KBM-7 (cell line): Measurements from ENCODE around the gene TMIE.
A peak's percentile ranks its signal among the peaks of the same experiment; 100 is the strongest.
"Not testable (repeated sequence)": the region's sequence is repeated elsewhere in the genome, so short reads cannot be mapped to it uniquely, and the experiment has no call there.

Experiments used
- DNase-seq: peaks from one replicate; pipeline ENCODE4 v3.0.0-alpha.2; 2015
- in situ Hi-C: fragments of 300-500 bp; cut with MboI; formaldehyde crosslinking; loops from 2 replicates; pipeline ENCODE4 v1.14.3; 2020; ENCODE audit warnings: low sequenced_read_pairs, low pct_unique_long_range_greater_than_20kb, mixed read lengths

TMIE gene

DNA sequence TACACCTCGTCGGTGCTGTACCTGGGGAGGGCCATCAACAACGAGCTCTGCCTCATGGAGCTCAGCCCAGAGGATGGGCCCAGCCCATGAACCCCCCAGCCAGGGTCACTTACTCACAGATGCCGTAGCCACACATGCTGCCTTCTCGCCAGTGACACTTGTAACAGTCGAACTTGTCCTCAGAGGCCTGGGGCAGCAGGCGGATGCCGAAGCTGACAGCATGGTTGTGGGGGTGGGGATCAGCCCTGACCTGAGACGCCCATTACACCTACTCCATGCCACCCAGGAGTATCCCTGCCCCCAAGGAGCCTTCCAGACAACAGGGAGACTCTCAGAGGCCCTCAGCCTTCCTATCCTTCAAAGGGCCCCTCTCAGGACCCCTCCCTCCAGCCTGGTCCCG, 19.8 kb upstream of the TMIE start:
- in situ Hi-C loops, result no loop called here
- no peak for DNase-seq

DNA sequence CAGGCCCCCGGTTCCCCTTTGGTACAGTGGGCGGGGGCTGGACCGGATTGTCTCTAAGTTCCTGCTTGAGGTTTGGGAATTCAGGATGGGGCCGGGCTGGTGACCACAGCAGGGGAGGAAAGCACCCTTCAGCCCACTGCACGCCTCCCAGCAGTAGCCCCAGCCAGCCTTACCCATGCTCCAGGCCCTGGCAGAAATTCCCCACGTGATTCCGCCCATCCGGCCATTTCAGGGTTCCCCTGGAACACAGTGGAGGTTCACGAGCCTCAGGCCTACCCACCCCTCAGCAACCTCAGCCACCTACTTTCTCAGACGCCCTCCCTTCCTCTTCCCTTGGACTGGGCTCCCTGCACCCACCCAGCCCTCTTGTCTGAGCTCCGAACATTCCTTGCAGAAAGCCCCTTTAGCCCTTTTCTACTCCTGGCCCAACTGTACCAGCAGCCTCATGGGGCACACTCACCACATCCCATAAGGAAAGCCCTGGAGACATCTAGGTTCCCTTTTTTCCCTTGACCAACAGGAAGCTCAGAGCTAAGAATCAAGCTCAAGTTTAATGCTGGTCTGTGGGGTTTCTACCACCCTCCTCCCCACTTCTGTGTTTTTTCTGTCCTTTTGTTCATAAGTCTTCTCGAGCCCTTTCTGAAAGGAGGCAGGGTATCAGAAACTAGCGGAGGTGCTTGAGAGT, 19.2 kb upstream of the TMIE start:
- peak; percentile 35 for DNase-seq
- in situ Hi-C loops, result no loop called here

DNA sequence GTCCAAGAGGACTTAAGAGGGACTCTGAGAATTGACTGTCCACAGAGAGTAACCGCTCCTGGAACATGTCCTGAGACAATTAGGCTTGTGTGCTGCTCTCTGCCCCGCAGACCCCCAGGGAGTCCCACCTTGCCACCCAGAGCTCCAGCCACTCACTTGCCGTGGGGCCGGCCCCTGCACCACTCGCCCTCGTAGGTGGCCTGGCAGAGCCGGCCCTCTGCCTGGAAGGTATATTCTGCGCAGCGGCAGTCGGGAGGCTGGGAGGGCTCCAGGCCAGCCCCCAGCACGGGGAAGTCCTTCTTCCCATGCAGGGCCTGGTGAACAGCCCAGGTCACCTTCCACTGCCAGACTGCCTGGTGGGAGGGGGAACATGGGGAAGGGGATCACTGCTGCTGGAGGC, 18.2 kb upstream of the TMIE start:
- in situ Hi-C loops, result no loop called here
- DNase-seq, result no peak

DNA sequence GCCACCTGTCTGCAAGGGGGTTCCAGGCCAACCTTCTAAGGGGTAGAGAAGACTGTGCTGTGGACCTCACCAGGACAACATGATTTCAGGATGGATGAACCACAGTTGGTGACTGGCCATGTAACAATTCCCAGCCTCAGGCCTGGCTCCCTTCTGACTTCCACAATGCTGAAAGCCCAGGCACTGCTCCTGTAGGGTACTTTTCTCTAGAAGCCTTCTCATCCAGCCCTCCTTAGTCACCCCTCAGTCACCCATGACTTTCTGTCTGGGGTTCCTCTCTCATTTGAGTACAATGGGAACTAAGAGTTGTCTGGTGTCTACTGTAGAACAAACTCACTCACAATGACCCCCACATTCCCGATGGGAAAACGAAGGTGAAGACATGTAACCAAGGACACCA, 16.3 kb upstream of the TMIE start:
- no peak for DNase-seq
- in situ Hi-C loops, result no loop called here

DNA sequence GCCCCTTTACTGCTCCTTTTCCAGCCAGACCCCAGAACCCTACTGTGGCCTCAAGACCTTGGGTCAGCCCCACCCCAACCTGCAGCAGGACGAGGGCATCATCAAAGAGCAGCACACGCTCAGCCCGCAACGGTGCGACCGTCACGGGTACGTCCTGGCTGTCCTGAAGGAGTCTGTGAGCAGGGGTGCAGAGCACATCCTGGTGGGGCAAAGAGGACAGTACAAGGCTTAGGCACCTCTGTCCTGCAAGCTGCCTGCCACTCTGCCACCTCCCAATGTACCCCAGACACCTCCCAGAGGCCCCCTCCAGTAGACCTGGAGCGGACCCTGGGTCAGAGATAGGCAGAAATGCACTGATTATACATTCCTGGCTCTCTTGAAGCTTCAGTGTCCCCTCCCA, 15.7 kb upstream of the TMIE start:
- DNase-seq, result no peak
- in situ Hi-C loops, result no loop called here

DNA sequence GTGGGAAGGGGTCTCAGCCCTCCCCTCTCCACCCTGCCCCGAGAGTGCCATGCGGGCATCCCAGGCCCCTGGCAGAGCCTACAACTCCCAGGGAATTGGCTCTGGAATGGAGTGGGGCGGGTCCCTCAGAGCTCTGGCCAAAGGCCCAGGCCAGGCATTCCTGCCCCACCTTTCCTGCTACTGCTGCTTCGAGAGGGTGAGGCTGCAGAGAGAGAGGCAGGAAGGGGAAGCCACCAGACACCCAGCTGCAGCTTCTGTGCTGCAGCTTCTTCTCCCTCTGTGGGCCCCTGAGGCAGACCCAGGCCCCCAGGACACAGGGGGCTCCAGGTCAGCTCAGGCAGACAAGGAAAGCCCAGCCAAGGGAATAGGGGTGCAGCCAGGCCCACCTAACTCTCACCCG, 10.4 kb upstream of the TMIE start:
- no peak for DNase-seq
- in situ Hi-C loops, result no loop called here

DNA sequence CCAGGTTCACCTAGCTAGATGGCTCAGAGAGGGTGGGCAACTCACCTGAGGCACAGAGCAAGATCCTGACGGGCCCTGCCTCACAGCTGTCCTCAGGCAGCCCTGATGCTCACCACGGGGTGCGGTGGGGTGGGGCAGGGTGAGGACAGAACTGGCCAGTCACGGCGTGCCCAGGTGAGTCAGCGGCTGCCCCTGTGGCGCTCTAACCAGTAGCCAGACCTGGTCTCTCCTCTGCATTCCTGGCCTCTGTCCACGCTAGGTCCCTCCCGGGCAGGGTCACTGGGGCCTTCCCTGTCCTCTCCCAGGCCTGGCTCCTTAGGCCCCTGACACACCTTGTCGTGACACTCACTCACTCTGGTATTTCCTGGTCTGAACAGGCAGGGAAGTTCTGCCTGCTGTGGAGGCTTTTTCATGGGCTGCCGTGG, 8.6 kb upstream of the TMIE start:
- in situ Hi-C loops, result no loop called here
- no peak for DNase-seq

DNA sequence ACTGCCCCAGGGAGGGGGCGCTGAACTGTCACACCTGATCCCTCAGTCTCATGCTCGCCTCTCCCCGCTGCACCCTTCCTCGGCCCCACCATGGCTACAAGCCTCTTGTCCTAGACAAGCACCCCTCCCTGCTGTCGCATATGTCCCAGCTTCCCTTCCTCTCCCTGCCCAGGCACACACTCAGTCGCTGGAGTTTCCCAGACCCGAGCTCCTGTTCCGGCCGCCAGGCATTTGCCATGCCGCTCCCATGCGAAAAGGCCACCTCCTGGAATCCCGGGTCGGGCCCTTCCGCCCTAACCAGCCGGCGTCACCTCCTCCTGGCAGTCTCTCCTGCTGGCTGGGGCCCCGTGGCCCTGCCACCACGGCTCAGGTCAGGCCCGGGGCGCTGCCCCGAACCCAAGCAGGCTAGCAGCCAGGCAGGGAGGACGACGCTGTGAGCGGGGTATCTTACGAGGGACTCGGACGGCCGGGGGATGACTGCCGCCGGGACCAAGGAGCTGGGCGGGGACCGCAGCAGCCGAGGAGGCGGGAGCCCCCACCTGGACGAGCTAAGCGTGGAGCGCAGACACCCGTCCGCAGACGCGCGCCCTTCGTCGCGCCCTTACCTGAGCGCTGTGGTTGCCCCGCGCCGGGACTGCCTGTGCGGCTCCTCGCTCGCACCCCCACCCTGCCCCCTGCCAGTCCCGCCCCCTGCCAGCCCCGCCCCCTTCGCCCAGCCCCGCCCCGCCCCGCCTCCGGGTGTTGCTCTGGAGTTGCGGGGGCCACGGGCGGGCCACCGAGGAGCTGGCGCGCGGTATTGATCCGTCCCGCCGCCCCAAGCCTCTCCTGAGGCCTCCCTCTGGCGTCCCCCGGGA, 7.9 kb upstream of the TMIE start, which contains the start of gene ALS2CL:
Gene ALS2CL (minus strand): TSS at position 642 of the 854 bp plus-strand sequence. CDS start 4,239 bp downstream, outside the sequence.
- peak; percentile 58 for DNase-seq
- in situ Hi-C loops, result no loop called here

DNA sequence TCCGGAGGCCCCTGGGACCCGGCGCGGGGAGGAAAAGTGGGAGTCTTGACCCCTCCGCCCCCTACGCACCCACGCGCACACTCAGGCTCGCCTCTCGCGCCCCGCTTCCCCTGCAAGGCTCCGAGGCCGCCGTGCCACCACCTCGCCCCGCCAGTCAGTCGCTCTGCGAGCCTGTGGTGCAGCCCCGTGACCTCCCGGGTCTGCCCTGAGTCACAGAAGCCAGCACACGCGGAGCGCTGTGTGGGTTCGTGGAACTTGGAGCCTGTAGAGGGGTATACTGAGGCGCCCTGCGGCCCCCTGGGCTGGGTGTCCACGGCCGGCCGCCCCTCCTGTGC, 7.3 kb upstream of the TMIE start:
- DNase-seq, result peak; percentile 37
- in situ Hi-C loops, result no loop called here

DNA sequence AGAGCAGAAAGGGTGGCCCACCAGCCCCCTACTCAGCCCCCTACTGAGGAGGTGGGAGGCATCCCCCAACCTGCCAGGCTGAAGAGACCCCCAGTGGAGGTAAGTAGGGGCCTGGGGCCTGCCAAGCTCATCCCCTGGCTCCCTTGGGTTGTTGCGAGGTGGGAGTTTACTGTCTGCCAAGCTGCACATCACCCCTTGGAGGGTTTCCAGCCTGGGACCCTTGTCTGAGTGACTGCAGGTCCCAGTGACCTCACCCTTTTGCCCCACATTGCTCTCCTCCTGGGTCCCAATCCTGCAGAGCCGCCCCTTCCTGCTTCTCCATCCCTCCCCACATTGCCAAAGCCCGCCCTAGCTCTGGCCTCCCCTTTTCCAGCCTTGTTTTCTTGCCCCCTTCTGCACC, 6.7 kb upstream of the TMIE start:
- in situ Hi-C loops, result no loop called here
- DNase-seq, result no peak

DNA sequence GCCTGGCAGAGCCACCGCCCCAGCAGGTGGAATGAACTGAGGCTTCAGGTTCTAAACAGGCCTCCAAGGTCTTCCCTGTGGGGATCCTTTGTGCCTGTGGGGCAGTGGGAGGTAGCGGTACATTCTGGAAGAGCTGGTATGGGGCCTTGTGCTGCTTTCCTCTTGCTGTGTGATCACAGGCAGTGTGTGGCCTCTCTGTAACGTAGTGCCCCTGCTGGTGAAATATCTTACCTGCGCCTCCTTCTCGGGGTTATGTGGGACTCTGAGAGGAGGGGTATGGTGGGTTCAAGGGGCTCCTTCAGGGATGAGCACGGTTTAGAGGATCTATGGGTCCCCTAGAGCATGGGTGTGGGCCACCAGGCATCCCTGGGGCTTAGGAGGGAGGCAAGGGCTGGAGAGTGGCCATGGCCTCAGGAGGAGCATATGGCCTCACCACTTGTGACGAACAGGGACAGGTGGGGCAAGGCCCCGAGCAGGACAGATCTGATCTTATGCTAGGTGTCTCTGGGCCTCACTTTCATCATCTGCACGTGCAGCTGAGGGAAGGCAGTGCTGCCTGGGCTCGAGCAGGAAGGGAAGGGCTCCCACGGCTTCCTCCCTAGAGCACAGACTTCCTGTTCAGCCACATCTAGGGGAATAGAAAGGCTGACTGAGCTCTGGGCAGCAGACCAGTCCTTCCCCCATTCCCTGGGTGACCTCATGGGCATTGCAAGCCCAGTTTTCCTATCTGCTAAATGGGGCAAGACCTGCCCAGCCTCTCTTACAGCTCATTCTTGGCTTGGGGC, 5.8 kb upstream of the TMIE start:
- in situ Hi-C loops, result no loop called here
- DNase-seq, result peak; percentile 88

DNA sequence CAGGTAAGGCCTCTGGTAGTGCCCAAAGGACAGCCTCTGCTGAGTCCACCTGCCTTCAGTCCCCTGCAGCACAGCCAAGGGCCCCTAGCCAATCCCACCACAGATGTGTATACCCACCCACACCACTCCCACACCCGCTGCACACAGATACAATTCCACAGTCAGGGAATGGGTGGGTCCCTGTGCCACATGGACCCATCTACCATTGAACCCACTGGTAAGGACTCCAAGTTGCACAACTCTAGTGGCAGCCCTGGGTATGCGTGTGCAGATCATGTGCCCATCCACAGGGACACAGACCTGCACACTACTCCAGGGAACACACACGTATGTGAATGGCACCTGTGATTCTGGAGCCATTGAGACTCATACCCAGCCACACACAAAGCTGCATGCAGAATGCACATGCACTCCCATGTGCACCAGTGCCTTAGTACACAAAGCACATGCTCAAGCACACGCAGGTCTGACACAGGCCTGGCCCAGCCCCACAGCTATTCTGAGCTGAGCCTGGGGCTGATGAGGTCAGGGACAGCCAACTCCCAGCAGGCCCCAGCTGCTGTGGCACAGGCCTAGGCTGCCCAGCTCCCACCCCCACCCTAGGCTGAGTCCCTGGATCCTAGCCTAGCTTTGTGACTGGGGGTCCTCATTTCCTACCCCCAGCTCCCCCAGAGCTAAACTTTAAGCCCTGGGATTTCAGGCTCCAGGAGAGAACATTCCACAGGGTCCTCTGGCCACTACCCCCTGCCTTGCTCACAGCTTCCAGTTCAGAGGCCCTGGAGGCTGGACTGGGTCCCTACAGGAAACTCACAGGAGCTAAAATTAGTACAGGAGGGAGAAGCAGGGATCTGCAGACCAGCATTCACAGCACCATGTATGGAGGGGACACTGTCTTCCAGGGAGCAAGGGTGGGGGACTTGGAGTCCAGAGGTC, 5.0 kb upstream of the TMIE start:
- no peak for DNase-seq
- in situ Hi-C loops, result no loop called here

DNA sequence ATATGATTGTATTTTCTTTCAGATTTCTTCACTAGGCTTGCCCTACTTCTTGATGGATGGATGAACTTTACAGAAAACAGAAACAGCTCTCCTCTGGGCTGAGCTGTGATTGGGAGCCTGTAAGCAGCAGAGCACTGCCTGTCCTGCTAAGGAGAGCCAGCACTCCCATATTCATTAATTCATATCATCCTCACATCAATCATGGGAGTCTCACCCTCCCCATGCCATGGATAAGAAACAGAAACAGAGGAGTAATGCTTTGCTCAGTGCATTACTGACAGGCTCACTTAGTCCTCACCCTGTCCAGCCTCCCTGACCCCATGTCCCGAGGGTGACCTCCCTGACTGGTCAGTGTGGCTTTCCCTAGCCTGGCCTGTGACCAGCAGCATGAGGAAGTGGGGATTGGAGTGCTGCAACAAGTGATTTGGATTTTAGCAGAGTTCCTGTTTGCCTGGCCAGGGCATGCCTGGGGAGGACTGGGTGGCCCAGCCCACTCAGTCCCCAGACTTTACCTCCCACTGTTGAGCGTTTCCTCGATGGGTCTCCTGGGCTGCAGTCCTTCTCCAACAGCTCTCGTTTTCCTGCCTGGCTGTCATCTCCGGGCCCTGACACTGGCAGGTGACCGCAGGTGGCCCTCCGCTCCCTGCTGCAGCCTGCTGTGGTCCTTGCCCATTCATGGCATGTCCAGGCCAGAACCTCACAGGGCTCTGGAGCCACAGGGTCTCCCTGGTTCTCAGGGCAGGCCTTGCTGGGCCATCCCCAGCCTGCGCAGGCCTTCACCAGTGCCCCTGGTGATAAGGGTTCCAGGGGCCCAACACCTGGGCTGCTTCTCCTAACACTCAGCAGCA, 1.3 kb upstream of the TMIE start:
- in situ Hi-C loops, result loop anchor here (25.0 kb wide), 1 partner anchor 662 kb away; no protein-coding TSS in a partner anchor
- DNase-seq, result no peak

DNA sequence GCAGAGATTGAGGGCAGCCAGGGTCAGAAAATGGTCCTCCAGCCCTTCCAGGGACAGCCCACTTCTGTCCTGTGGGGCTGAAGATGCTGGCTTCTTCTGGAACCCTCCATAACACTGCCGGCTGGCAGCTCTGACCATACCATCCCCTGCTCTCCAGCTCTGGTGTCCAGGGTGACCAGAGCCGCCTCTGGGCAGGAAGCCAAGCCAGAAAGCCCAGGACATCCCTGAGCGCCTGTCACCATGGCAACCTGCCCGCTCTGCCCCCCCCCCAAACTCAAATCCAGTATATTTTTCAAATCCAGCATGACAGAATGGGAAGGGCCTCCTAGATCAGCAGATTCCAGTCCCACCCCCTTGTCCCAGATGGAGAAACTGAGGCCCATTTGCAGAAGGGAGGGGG, 420 bp upstream of the TMIE start:
- no peak for DNase-seq
- in situ Hi-C loops, result loop anchor here (25.0 kb wide), 1 partner anchor 662 kb away; no protein-coding TSS in a partner anchor

DNA sequence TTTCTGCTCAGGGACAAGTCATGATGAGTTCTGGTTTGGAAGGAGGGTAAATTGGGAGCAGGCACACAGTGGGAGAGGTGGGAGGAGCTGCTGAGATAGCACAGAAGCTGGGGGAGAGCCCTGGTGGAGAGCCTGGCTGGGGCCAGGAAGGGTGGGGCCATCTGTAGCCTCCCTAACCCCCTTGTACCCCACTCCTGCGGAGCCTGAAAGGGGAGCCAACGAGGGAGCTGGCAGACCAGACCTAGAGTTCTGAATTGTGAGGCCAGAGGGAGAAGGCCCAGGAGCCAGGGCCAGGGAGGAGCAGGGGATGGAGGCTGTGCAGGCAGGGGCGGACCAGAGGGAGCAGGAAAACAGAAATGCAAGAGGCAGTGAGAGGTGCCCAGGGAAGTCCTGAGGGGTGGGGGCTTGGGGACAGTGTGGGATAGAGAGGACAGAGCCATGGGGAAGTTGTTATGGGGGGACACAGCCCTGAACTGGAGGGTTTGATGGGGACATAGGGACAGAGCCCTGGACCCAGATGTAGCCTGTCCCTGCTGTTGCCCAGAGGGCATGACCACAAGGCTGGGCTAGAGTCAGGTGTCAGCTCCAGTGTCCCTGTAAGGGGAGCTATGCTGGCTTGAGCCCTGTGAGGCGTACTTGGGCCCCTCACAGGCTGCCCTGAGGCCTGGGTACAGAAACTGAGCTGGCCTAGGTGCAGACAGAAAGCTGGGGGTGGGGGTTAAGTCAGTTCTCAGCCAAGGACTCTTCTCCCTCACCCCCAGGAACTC, 1.2 kb downstream of the TMIE start:
- in situ Hi-C loops, result loop anchor here (25.0 kb wide), 1 partner anchor 660 kb away; no protein-coding TSS in a partner anchor

DNA sequence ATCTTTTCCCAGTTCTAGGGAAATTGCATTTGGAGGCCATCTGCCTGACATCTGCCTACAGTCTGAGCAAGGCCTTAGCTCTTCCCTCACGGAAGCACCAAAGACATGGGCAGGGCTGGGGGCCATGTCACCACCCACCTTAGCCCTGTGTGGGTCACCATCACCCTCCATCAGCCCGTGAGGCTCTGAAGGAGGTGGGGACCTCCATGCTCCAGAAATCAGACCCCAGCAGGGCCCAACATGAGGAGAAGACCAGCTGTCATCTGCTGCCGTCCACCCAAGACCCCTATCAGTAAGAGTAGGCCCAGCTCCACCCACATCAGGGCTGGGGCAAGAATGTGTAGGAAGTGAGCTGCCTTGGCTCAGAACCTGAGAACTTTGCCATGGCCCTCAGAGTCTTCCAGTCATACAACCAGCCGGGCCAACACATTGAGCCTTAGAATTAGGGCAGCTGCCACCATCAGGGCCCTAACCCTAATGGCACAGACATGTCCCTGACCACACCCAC, 1.9 kb downstream of the TMIE start:
- in situ Hi-C loops, result loop anchor here (25.0 kb wide), 1 partner anchor 659 kb away; no protein-coding TSS in a partner anchor
- DNase-seq, result no peak

More for the DNA sequence above, 1.2 kb downstream of the TMIE start:
- DNase-seq, result no peak

DNA sequence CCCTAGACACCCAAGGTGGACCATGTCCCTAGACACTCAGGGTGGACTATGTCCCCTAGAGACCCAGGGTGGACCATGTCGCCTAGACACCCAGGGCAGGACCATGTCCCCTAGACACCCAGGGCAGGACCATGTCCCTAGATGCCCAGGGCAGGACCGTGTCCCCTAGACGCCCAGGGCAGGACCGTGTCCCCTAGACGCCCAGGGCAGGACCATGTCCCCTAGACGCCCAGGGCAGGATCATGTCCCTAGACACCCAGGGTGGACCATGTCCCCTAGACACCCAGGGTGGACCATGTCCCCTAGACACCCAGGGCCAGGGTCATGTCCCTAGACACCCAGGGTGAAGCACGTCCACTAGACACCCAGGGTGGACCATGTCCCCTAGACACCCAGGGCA, 3.2 kb downstream of the TMIE start:
- DNase-seq, result not testable (repeated sequence)
- in situ Hi-C loops, result loop anchor here (25.0 kb wide), 1 partner anchor 658 kb away; no protein-coding TSS in a partner anchor
